B cell (primary cell): Measurements from ENCODE around the gene SLC17A4. TPM values are rescaled to one million over a fixed set of nuclear protein-coding genes. Genes with fewer than 3 reads are reported as not detected.
A peak's percentile ranks its signal among the peaks of the same experiment; 100 is the strongest.

Experiments
- ATAC-seq: fragments of 200-7000 bp; cut with Tn5 transposase; one replicate; pipeline ENCODE4 v1.10.0; 2021; ENCODE audit warnings: low read depth, mild to moderate bottlenecking, moderate number of reproducible peaks, moderate library complexity
- CTCF ChIA-PET: fragments of 350-600 bp; sonication (Branson Sonifier 250); formaldehyde crosslinking; loops from one replicate; lab custom pipeline; 2021; ENCODE audit warnings: antibody characterized with exemption, inconsistent platforms; lab: Charles Lee
- POLR2A ChIA-PET: fragments of 350-600 bp; sonication (Branson Sonifier 250); formaldehyde crosslinking; loops from one replicate; lab custom pipeline; 2021; ENCODE audit warnings: antibody characterized with exemption; lab: Charles Lee
- DNase-seq: peaks from one replicate; pipeline ENCODE4 v3.0.0; 2013
- H2AFZ ChIP-seq: 2 replicates; pipeline ENCODE4 v1.6.1; 2012; ENCODE audit warnings: mild to moderate bottlenecking, low read depth, low read length; ENCODE audit not compliant: insufficient read depth, poor library complexity, severe bottlenecking
- H3K27ac ChIP-seq, 2 donors: 1 replicate in 1 of 2; 2 replicates in 1 of 2; pipeline ENCODE4 v1.5.1; 2012 to 2013; ENCODE audit warnings: low read length in 2 of 2, mild to moderate bottlenecking in 2 of 2, moderate library complexity in 1 of 2
- H3K27me3 ChIP-seq, 4 experiments: fragments of 200-600 bp in 1 of 4; sonication (generic) in 1 of 4; replicated peaks in 1 of 4; 1 replicate in 2 of 4; 2 replicates in 2 of 4; pipeline versions ENCODE4 v1.6.1 to v1.7.0; 2013 to 2016; ENCODE audit warnings: low read length in 3 of 4, mild to moderate bottlenecking in 2 of 4, mixed read lengths in 1 of 4, moderate library complexity in 1 of 4; ENCODE audit not compliant: insufficient read depth in 4 of 4, control insufficient read depth in 3 of 4; ENCODE audit errors: control extremely low read depth in 1 of 4
- H3K36me3 ChIP-seq, 2 experiments: replicated peaks in 1 of 2; 1 replicate in 1 of 2; 2 replicates in 1 of 2; pipeline versions ENCODE4 v1.6.1 to v1.7.1; 2013; ENCODE audit warnings: low read length in 1 of 2; ENCODE audit not compliant: insufficient read depth in 2 of 2, control insufficient read depth in 1 of 2; ENCODE audit errors: control extremely low read depth in 1 of 2, extremely low read depth in 1 of 2
- H3K4me1 ChIP-seq, 2 donors: fragments of 200-600 bp in 1 of 2; sonication (generic) in 1 of 2; 1 replicate in 1 of 2; 2 replicates in 1 of 2; pipeline versions ENCODE4 v1.5.1 to v1.6.1; 2013 to 2017; ENCODE audit warnings: low read length in 2 of 2; ENCODE audit not compliant: control insufficient read depth in 2 of 2, insufficient read depth in 2 of 2
- H3K4me2 ChIP-seq: replicated peaks from 2 replicates; pipeline ENCODE3; 2012; ENCODE audit warnings: mild to moderate bottlenecking, low read depth, low read length; ENCODE audit not compliant: poor library complexity, severe bottlenecking
- H3K4me3 ChIP-seq, 5 experiments: fragments of 200-600 bp in 1 of 5; sonication (generic) in 1 of 5; 1 replicate in 3 of 5; 2 replicates in 2 of 5; pipeline versions ENCODE4 v1.5.1 to v1.7.0; 2011 to 2016; ENCODE audit warnings: low read length in 4 of 5, mild to moderate bottlenecking in 4 of 5, low read depth in 2 of 5, control low read depth in 1 of 5, moderate library complexity in 1 of 5; ENCODE audit not compliant: insufficient read depth in 1 of 5; ENCODE audit errors: control extremely low read depth in 1 of 5, extremely low read depth in 1 of 5
- H3K79me2 ChIP-seq: fragments of 200-600 bp; sonication (generic); one replicate; pipeline ENCODE4 v1.6.0; 2016; ENCODE audit warnings: low read length; ENCODE audit not compliant: control insufficient read depth, insufficient read depth
- H3K9ac ChIP-seq: fragments of 200-600 bp; sonication (generic); 2 replicates; pipeline ENCODE4 v1.6.1; 2017; ENCODE audit warnings: mild to moderate bottlenecking, low read length, moderate library complexity
- H3K9me3 ChIP-seq, 3 donors: one replicate each; pipeline versions ENCODE4 v1.6.1 to v1.7.1; 2013; ENCODE audit warnings: low read length in 2 of 3; ENCODE audit not compliant: control insufficient read depth in 2 of 3, insufficient read depth in 1 of 3; ENCODE audit errors: control extremely low read depth in 1 of 3
- H4K20me1 ChIP-seq: 2 replicates; pipeline ENCODE4 v1.6.0; 2012; ENCODE audit warnings: mild to moderate bottlenecking, low read length; ENCODE audit not compliant: insufficient read depth, control insufficient read depth, poor library complexity, severe bottlenecking
- H3K27ac Mint-ChIP-seq: one replicate; pipeline ENCODE4 v1.8.0; 2021; ENCODE audit warnings: mixed read lengths
- H3K27me3 Mint-ChIP-seq: one replicate; pipeline ENCODE4 v1.8.0; 2021; ENCODE audit warnings: mixed read lengths
- H3K4me1 Mint-ChIP-seq: one replicate; pipeline ENCODE4 v1.8.0; 2021; ENCODE audit warnings: mixed read lengths
- H3K4me3 Mint-ChIP-seq: one replicate; pipeline ENCODE4 v1.8.0; 2021; ENCODE audit warnings: mixed read lengths
- H3K9me3 Mint-ChIP-seq: one replicate; pipeline ENCODE4 v1.8.0; 2022; ENCODE audit warnings: mixed read lengths; ENCODE audit not compliant: insufficient read depth
- EZH2 ChIP-seq: IDR thresholded peaks from 2 replicates; pipeline ENCODE4 v1.6.1; 2012; ENCODE audit warnings: borderline replicate concordance, low read depth, mild to moderate bottlenecking, moderate library complexity, low read length; ENCODE audit not compliant: insufficient read depth, poor library complexity, severe bottlenecking
- WGBS: methylation state at CpG from one replicate; pipeline ENCODE4 v1.1.5; 2013; ENCODE audit warnings: missing lambda C conversion rate; ENCODE audit not compliant: insufficient coverage; 5-methylcytosine and 5-hydroxymethylcytosine counted together
- intact Hi-C: fragments of 100-400 bp; cut with micrococcal nuclease; formaldehyde crosslinking; loops from one replicate; pipeline ENCODE4 v1.10.0; 2022
- polyA plus RNA-seq: library from polyadenylated mRNA; depleted of rRNA; stranded (reverse); fragments of >200 nt; gene quantifications from 2 replicates; pipeline ENCODE4 v1.2.3, GENCODE V29; 2012
- total RNA-seq, 2 donors: library from RNA; stranded (reverse); fragments of 120-200 nt in 1 of 2; gene quantifications; 1 replicate in 1 of 2; 2 replicates in 1 of 2; pipeline versions ENCODE4 v1.2.3 to v1.2.4, GENCODE V29; 2013 to 2022
- TF ChIP-seq, protein P1 (sequence below): fragments of 200-600 bp; IDR thresholded peaks from one replicate; pipeline ENCODE4 v1.8.0; 2022; ENCODE audit warnings: antibody characterized with exemption, mild to moderate bottlenecking

Gene SLC17A4
- total and polyA plus RNA-seq, 2 donors (not counting 1 experiment from before 2014, with no cell fraction given), result not detected

GRCh38 chr6:25787428-25787827 lies 32.9 kb downstream of the SLC17A4 start:
- Histone ChIP-seq H3K4me1 (no peaks in the 10 kb centered on the region), H2AFZ (no peak overlapping the region), H4K20me1 (no peaks in the 10 kb centered on the region), H3K9me3 (no peaks in the 10 kb centered on the region), H3K4me3 (no peak overlapping the region), H3K9ac (no peak overlapping the region), H3K79me2 (no peaks in the 10 kb centered on the region), H3K27me3 (no peaks in the 10 kb centered on the region), H3K4me2 (no peak overlapping the region), H3K27ac (no peak overlapping the region), H3K36me3 (no peaks in the 10 kb centered on the region)
- no peak for DNase-seq
- TF ChIP-seq, protein P1, sequence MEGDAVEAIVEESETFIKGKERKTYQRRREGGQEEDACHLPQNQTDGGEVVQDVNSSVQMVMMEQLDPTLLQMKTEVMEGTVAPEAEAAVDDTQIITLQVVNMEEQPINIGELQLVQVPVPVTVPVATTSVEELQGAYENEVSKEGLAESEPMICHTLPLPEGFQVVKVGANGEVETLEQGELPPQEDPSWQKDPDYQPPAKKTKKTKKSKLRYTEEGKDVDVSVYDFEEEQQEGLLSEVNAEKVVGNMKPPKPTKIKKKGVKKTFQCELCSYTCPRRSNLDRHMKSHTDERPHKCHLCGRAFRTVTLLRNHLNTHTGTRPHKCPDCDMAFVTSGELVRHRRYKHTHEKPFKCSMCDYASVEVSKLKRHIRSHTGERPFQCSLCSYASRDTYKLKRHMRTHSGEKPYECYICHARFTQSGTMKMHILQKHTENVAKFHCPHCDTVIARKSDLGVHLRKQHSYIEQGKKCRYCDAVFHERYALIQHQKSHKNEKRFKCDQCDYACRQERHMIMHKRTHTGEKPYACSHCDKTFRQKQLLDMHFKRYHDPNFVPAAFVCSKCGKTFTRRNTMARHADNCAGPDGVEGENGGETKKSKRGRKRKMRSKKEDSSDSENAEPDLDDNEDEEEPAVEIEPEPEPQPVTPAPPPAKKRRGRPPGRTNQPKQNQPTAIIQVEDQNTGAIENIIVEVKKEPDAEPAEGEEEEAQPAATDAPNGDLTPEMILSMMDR, result no peak
- no peak for TF ChIP-seq EZH2
- intact Hi-C loops, result no loop called here
- CTCF ChIA-PET, result interaction anchor here (1.0 to 5.0 kb wide), 7 partner anchors 18 to 216 kb away, joined by 3 to 63 read pairs (median 11); no protein-coding TSS in a partner anchor
- POLR2A ChIA-PET, result no interaction called here
- no peak for ATAC-seq
- no peak overlapping the region for H3K27ac Mint-ChIP-seq
- H3K4me1 Mint-ChIP-seq, result no peaks in the 10 kb centered on the region
- no peaks in the 10 kb centered on the region for H3K9me3 Mint-ChIP-seq
- 100% methylated on average over 2 of the region's 2 CpGs for WGBS
- no peak overlapping the region for H3K4me3 Mint-ChIP-seq
- H3K27me3 Mint-ChIP-seq, result peaks cover 5% of the 10 kb centered on the region

DNA sequence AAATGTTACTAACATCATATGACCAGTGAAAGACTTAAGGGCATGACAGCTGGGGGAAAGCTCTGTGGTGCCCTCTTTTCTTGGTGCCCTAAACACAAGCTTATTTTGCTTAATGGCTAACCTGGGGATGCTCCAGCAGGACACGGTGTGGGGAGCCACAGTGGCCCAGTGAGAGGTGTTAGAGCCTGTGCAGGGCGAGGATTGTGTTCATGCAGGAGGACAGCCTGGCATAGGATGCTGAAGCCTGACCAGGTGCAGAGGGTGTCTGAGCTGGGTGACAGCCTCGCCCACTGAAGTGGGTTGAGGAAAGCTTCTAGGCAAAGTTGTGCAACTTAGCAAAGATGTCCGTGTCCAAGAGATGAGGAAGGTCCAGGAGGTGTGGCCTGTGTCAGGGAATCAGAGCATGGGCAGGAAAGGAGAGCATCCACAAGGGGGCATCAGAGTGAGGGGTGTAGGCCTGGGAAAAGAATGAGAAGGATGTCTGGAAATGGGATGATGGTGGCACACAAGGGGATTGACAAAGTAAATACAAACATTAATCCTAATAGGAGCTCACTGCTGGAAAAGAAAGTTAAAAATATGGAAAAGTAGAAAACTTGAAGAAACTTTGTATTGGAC lies 33.9 kb downstream of the SLC17A4 start:
- Histone ChIP-seq H3K4me2 (no peak overlapping the region), H4K20me1 (no peaks in the 10 kb centered on the region), H3K9me3 (no peaks in the 10 kb centered on the region), H3K79me2 (no peaks in the 10 kb centered on the region), H2AFZ (no peak overlapping the region), H3K36me3 (no peaks in the 10 kb centered on the region), H3K27ac (no peak overlapping the region), H3K27me3 (no peaks in the 10 kb centered on the region), H3K9ac (no peak overlapping the region), H3K4me1 (no peaks in the 10 kb centered on the region), H3K4me3 (no peak overlapping the region)
- intact Hi-C loops, result loop anchor here (1.0 kb wide), 1 partner anchor 154 kb away; no protein-coding TSS in a partner anchor
- H3K27me3 Mint-ChIP-seq, result peaks cover 5% of the 10 kb centered on the region
- no peak overlapping the region for H3K4me3 Mint-ChIP-seq
- CTCF ChIA-PET, result interaction anchor here (0.7 to 5.0 kb wide), 12 partner anchors 8 to 234 kb away, joined by 3 to 63 read pairs (median 4); a partner anchor contains a TSS
- H3K9me3 Mint-ChIP-seq, result peaks cover 3% of the 10 kb centered on the region
- no peaks in the 10 kb centered on the region for H3K4me1 Mint-ChIP-seq
- POLR2A ChIA-PET, result no interaction called here
- peak; percentile 49 for ATAC-seq
- 70% methylated on average over 4 of the region's 4 CpGs for WGBS
- no peak overlapping the region for H3K27ac Mint-ChIP-seq
- no peak for TF ChIP-seq EZH2
- TF ChIP-seq, protein P1, result peak; percentile 60
- DNase-seq, result peak; percentile 57
